ENCODE results near the gene HOOK1.
"Not testable (repeated sequence)": the region's sequence is repeated elsewhere in the genome, so short reads cannot be mapped to it uniquely, and the experiment has no call there.

Gene HOOK1

GRCh38 chr1:59901770-59902388 lies 87.1 kb downstream of the HOOK1 start:
- H3K4me3 ChIP-seq (ENCODE audit: low read length): no peak overlapping the region
- no peak overlapping the region for H3K27ac ChIP-seq (ENCODE audit: low read length)
- H3K9ac ChIP-seq (ENCODE audit: low read depth, low read length): no peak overlapping the region
- H3K9me3 ChIP-seq (ENCODE audit: insufficient read depth, low read depth, low read length): no peaks in the 10 kb centered on the region
- no peaks in the 10 kb centered on the region for H3K27me3 ChIP-seq (ENCODE audit: insufficient read depth, low read length)
- H3K4me1 ChIP-seq (ENCODE audit: insufficient read depth, low read length): no peaks in the 10 kb centered on the region
- no peaks in the 10 kb centered on the region for H3K36me3 ChIP-seq (ENCODE audit: insufficient read depth, low read depth, low read length)

DNA sequence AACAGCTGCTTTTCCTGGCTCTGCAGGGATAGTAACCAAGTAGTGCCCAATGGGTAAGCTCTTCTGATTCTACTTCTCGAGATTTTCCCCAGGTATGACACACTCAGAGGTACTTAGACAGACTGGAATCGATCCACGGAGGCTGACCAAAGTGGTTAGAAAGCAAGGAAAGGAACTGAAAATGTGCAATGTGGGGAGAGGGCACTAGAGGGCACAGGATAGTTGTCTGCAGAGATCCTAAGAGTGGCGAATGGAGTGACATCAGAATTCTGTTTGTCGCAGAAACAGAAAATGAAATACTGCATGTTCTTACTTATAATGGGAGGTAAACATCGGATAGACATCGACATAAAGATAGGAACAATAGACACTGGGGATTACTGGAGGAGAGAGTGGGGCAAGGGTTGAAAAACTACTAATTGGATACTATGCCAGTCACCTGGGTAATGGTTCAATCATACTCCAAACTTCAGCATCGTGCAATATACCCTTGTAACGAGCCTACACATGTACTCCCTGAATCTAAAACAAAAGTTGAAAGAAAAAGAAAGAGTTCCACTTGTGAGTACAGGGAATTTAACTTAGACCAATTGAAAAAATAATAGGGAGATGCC lies 88.5 kb downstream of the HOOK1 start:
- Histone ChIP-seq H3K4me3 (ENCODE audit: low read length) (no peak overlapping the region), H3K36me3 (ENCODE audit: insufficient read depth, low read depth, low read length) (no peaks in the 10 kb centered on the region), H3K4me1 (ENCODE audit: insufficient read depth, low read length) (no peaks in the 10 kb centered on the region), H3K27ac (ENCODE audit: low read length) (no peak overlapping the region), H3K9ac (ENCODE audit: low read depth, low read length) (no peak overlapping the region), H3K9me3 (ENCODE audit: insufficient read depth, low read depth, low read length) (no peaks in the 10 kb centered on the region), H3K27me3 (ENCODE audit: insufficient read depth, low read length) (no peaks in the 10 kb centered on the region)

DNA sequence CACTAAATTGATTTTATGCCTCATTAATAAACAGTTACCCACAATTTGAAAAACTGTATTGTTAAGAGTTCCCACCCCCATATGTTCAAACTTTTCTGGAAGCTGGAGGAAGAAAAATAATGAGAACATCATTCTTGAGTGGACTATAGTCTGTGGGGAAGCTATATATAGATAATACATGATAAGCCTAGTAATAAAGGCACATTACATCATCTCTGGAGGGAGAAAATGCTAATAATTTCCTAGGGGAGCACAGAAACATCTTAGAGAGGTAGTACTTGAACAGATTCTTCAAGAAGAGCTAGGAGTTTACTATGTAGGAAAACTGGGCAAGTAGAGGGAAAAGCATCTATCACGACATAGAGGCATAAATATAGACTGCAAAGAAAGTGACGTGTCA lies 92.2 kb downstream of the HOOK1 start:
- Histone ChIP-seq H3K4me1 (ENCODE audit: insufficient read depth, low read length) (no peaks in the 10 kb centered on the region), H3K4me3 (ENCODE audit: low read length) (no peak overlapping the region), H3K9ac (ENCODE audit: low read depth, low read length) (no peak overlapping the region), H3K27me3 (ENCODE audit: insufficient read depth, low read length) (no peaks in the 10 kb centered on the region), H3K36me3 (ENCODE audit: insufficient read depth, low read depth, low read length) (no peaks in the 10 kb centered on the region), H3K9me3 (ENCODE audit: insufficient read depth, low read depth, low read length) (no peaks in the 10 kb centered on the region), H3K27ac (ENCODE audit: low read length) (no peak overlapping the region)

- no peaks in the 10 kb centered on the region for H3K9me3 ChIP-seq (ENCODE audit: insufficient read depth, low read depth, low read length)
- no peak overlapping the region for H3K9ac ChIP-seq (ENCODE audit: low read depth, low read length)
- no peaks in the 10 kb centered on the region for H3K4me1 ChIP-seq (ENCODE audit: insufficient read depth, low read length)
- no peaks in the 10 kb centered on the region for H3K27me3 ChIP-seq (ENCODE audit: insufficient read depth, low read length)
- no peaks in the 10 kb centered on the region for H3K36me3 ChIP-seq (ENCODE audit: insufficient read depth, low read depth, low read length)
- H3K4me3 ChIP-seq (ENCODE audit: low read length): no peak overlapping the region
- H3K27ac ChIP-seq (ENCODE audit: low read length): no peak overlapping the region
Measured at GRCh38 chr1:59908084-59908483, 93.3 kb downstream of the HOOK1 start.

GRCh38 chr1:59908682-59909081 lies 93.9 kb downstream of the HOOK1 start:
- Histone ChIP-seq H3K9ac (ENCODE audit: low read depth, low read length) (no peak overlapping the region), H3K36me3 (ENCODE audit: insufficient read depth, low read depth, low read length) (no peaks in the 10 kb centered on the region), H3K4me1 (ENCODE audit: insufficient read depth, low read length) (no peaks in the 10 kb centered on the region), H3K27ac (ENCODE audit: low read length) (no peak overlapping the region), H3K9me3 (ENCODE audit: insufficient read depth, low read depth, low read length) (no peaks in the 10 kb centered on the region), H3K27me3 (ENCODE audit: insufficient read depth, low read length) (no peaks in the 10 kb centered on the region), H3K4me3 (ENCODE audit: low read length) (no peak overlapping the region)

DNA sequence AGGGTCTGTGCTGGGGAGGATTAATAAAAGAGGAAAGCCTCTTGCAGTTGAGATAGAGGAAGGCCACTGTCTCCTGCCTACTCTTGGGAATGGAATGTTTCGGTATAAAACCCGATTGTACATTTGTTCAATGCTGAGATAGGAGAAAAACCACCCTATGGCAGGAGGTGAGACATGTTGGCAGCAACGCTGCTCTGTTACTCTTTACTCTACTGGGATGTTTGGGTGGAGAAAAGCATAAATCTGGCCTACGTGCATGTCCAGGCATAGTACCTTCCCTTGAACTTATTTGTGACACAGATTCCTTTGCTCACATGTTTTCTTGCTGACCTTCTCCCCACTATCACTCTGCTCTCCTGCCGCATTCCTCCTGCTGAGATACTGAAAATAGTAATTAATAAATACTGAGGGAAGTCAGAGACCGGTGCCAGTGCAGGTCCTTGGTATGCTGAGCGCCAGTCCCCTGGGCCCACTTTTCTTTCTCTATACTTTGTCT lies 100.1 kb downstream of the HOOK1 start:
- H3K27me3 ChIP-seq (ENCODE audit: insufficient read depth, low read length); H3K4me1 ChIP-seq (ENCODE audit: insufficient read depth, low read length); H3K4me3 ChIP-seq (ENCODE audit: low read length); H3K9ac ChIP-seq (ENCODE audit: low read depth, low read length); H3K9me3 ChIP-seq (ENCODE audit: insufficient read depth, low read depth, low read length); H3K36me3 ChIP-seq (ENCODE audit: insufficient read depth, low read depth, low read length); H3K27ac ChIP-seq (ENCODE audit: low read length): not testable (repeated sequence)

- no peaks in the 10 kb centered on the region for H3K36me3 ChIP-seq (ENCODE audit: insufficient read depth, low read depth, low read length)
- no peak overlapping the region for H3K9ac ChIP-seq (ENCODE audit: low read depth, low read length)
- no peak overlapping the region for H3K27ac ChIP-seq (ENCODE audit: low read length)
- no peaks in the 10 kb centered on the region for H3K4me1 ChIP-seq (ENCODE audit: insufficient read depth, low read length)
- no peaks in the 10 kb centered on the region for H3K9me3 ChIP-seq (ENCODE audit: insufficient read depth, low read depth, low read length)
- H3K27me3 ChIP-seq (ENCODE audit: insufficient read depth, low read length): no peaks in the 10 kb centered on the region
- no peak overlapping the region for H3K4me3 ChIP-seq (ENCODE audit: low read length)
Measured at GRCh38 chr1:59915516-59915915, 100.8 kb downstream of the HOOK1 start.

GRCh38 chr1:59917026-59917784 lies 102.5 kb downstream of the HOOK1 start:
- Histone ChIP-seq H3K9me3 (ENCODE audit: insufficient read depth, low read depth, low read length) (no peaks in the 10 kb centered on the region), H3K27ac (ENCODE audit: low read length) (no peak overlapping the region), H3K36me3 (ENCODE audit: insufficient read depth, low read depth, low read length) (no peaks in the 10 kb centered on the region), H3K27me3 (ENCODE audit: insufficient read depth, low read length) (no peaks in the 10 kb centered on the region), H3K4me3 (ENCODE audit: low read length) (no peak overlapping the region), H3K4me1 (ENCODE audit: insufficient read depth, low read length) (no peaks in the 10 kb centered on the region), H3K9ac (ENCODE audit: low read depth, low read length) (no peak overlapping the region)

- Histone ChIP-seq H3K4me1 (ENCODE audit: insufficient read depth, low read length) (no peaks in the 10 kb centered on the region), H3K9me3 (ENCODE audit: insufficient read depth, low read depth, low read length) (no peaks in the 10 kb centered on the region), H3K36me3 (ENCODE audit: insufficient read depth, low read depth, low read length) (no peaks in the 10 kb centered on the region), H3K27ac (ENCODE audit: low read length) (no peak overlapping the region), H3K27me3 (ENCODE audit: insufficient read depth, low read length) (no peaks in the 10 kb centered on the region), H3K4me3 (ENCODE audit: low read length) (no peak overlapping the region), H3K9ac (ENCODE audit: low read depth, low read length) (no peak overlapping the region)
Measured at GRCh38 chr1:59917785-59918180, 103.0 kb downstream of the HOOK1 start.

- no peak overlapping the region for H3K27ac ChIP-seq (ENCODE audit: low read length)
- H3K4me1 ChIP-seq (ENCODE audit: insufficient read depth, low read length): no peaks in the 10 kb centered on the region
- H3K4me3 ChIP-seq (ENCODE audit: low read length): no peak overlapping the region
- no peaks in the 10 kb centered on the region for H3K36me3 ChIP-seq (ENCODE audit: insufficient read depth, low read depth, low read length)
- no peak overlapping the region for H3K9ac ChIP-seq (ENCODE audit: low read depth, low read length)
- no peaks in the 10 kb centered on the region for H3K9me3 ChIP-seq (ENCODE audit: insufficient read depth, low read depth, low read length)
- no peaks in the 10 kb centered on the region; the same call in 1 of the 2 replicates for H3K27me3 ChIP-seq (ENCODE audit: insufficient read depth, low read length)
Measured at GRCh38 chr1:59919746-59920145, 105.0 kb downstream of the HOOK1 start.

DNA sequence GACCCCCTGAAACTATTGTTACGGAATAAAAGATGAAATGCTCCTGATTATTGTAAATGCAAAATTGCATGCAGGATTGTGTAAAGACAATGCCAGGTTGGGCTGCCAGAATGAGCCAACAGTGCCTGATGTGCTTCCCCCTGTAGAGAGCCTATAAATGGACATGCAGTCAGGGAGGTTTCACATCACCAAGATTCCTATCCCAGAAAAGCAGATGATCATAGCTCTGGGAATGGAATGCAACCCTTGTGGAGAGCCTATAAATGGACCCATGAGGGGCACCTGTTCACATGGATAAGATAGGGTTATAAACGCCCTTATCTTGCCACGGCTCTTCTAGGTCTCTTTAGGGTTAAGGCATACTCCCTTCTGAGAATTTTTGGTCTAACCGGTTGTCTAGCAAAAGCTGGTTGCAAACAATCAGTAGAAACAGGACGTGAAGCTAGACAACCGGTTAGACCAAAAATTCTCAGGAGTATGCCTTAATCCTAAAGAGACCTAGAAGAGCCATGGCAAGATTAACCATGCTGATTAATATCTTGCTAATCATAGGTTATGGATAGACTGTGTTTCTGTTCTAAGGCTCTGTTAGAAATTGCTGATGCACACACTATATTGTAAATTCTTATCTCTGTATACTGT lies 106.6 kb downstream of the HOOK1 start:
- not testable (repeated sequence) for H3K27ac ChIP-seq (ENCODE audit: low read length); H3K9ac ChIP-seq (ENCODE audit: low read depth, low read length); H3K36me3 ChIP-seq (ENCODE audit: insufficient read depth, low read depth, low read length); H3K4me3 ChIP-seq (ENCODE audit: low read length); H3K9me3 ChIP-seq (ENCODE audit: insufficient read depth, low read depth, low read length); H3K4me1 ChIP-seq (ENCODE audit: insufficient read depth, low read length)
- peaks cover 16% of the 10 kb centered on the region for H3K27me3 ChIP-seq (ENCODE audit: insufficient read depth, low read length)

Measured in iPS-20b (cell line).